Uterus (tissue), 4 donors: ENCODE results near the gene MIDN. TPM values are rescaled to one million over a fixed set of nuclear protein-coding genes. Genes with fewer than 3 reads are reported as not detected.
A peak's percentile ranks its signal among the peaks of the same experiment; 100 is the strongest.

Source experiments
- DNase-seq, 2 donors: peaks; one replicate each; pipeline ENCODE4 v3.0.0-alpha.2; 2019 to 2020
- H3K27ac ChIP-seq, 2 donors: fragments of 200-600 bp; sonication (generic); 1 replicate in 1 of 2; 2 replicates in 1 of 2; pipeline ENCODE4 v1.5.1; 2016 to 2018
- H3K27me3 ChIP-seq, 2 donors: fragments of 200-600 bp; sonication (generic); one replicate each; pipeline ENCODE4 v1.5.1; 2018 to 2019; ENCODE audit warnings: control low read depth in 1 of 2
- H3K36me3 ChIP-seq, 2 donors: fragments of 200-600 bp; sonication (generic); one replicate each; pipeline ENCODE4 v1.5.1; 2019; ENCODE audit warnings: control low read depth in 1 of 2
- H3K4me1 ChIP-seq, 2 donors: fragments of 200-600 bp; sonication (generic); one replicate each; pipeline ENCODE4 v1.5.1; 2018 to 2019; ENCODE audit warnings: control low read depth in 1 of 2
- H3K4me3 ChIP-seq, 2 donors: fragments of 200-600 bp; sonication (generic); 1 replicate in 1 of 2; 2 replicates in 1 of 2; pipeline ENCODE4 v1.5.1; 2018 to 2019; ENCODE audit warnings: mild to moderate bottlenecking in 1 of 2
- H3K9me3 ChIP-seq, 2 donors: fragments of 200-600 bp; sonication (generic); one replicate each; pipeline ENCODE4 v1.5.1; 2019; ENCODE audit warnings: control low read depth in 1 of 2
- POLR2A ChIP-seq, 2 donors: fragments of 450-650 bp; IDR thresholded peaks; one replicate each; pipeline ENCODE4 v1.6.1; 2016; ENCODE audit warnings: antibody characterized with exemption in 2 of 2, mild to moderate bottlenecking in 1 of 2, moderate library complexity in 1 of 2
- intact Hi-C: fragments of 100-400 bp; cut with DNase I; formaldehyde crosslinking; loops from one replicate; pipeline ENCODE4 v1.15.1; 2023; ENCODE audit warnings: low total_unique reads
- total RNA-seq, 4 donors: library from RNA; depleted of rRNA in 3 of 4; stranded (reverse); fragments of >200 nt in 3 of 4; gene quantifications; one replicate each; pipeline versions ENCODE4 v1.1.0 to v1.2.4, GENCODE V29; 2014 to 2023
- TF ChIP-seq, protein P1 (sequence below), 4 experiments: fragments of 200-600 bp in 2 of 4; fragments of 450-650 bp in 2 of 4; sonication (generic) in 2 of 4; IDR thresholded peaks; one replicate each; pipeline ENCODE4 v1.5.1; 2016 to 2019; ENCODE audit warnings: antibody characterized with exemption in 4 of 4, mild to moderate bottlenecking in 2 of 4, moderate library complexity in 1 of 4
- donor health status: DM: yes; HTN: yes; CAD: no.

MIDN gene
- total RNA-seq, 4 donors from 2014 or later = 0.77 to 108 (median 15.0) TPM

DNA sequence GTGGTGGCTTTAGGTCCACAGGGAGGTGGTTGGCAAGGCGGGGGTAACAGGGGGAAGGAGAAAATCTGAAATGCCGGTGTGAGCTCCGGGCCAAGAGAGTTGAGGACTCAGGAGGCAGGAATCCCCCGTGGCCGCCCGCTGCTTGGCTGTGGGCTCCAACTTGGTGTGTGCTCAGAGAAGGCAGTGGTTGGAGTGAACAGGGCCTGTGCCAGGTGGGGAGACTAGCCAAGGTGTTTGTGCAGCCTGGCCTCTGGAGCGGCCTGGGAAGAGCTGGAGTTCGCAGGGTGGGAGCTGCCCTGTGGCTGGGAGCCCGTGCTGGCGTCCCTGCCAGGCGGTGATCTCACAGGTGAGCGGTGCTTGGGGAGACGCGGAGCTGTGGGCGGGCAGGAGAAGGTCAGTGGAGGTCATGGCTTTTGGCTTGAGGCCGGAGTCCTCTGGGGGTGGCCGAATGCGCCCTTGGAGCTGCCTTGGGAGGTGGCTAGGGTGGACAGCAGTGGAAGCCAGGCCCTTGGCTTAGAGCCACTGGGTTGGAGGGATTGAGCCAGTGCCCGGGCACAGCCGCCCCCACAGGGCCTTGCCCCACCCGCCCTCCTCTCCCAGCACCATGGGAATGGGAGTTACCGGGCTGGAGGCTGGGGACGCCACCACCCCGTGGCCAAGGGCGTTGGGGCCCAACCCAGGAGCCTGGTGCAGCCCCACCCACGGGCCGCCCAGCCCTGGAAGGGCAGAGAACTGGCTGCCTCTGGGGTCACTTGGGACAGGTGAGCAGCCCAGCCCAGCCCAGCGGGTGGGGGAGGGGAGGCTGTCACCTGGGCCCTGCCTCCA is 13.6 kb downstream of the MIDN start:
- peak; percentile 89 for DNase-seq
- Histone ChIP-seq H3K27ac (peak overlapping the region; percentile 94 to 95), H3K4me1 (peaks cover 24 to 58% of the 10 kb centered on the region in 2 donors), H3K27me3 (no peaks in the 10 kb centered on the region), H3K36me3 (no peaks in the 10 kb centered on the region), H3K9me3 (no peaks in the 10 kb centered on the region), H3K4me3 (peak overlapping the region; percentile 48 to 59)
- TF ChIP-seq POLR2A (IDR thresholded peaks at IDR 0.05) = peak in 1 of 2 donors; percentile 52
- TF ChIP-seq, protein P1, sequence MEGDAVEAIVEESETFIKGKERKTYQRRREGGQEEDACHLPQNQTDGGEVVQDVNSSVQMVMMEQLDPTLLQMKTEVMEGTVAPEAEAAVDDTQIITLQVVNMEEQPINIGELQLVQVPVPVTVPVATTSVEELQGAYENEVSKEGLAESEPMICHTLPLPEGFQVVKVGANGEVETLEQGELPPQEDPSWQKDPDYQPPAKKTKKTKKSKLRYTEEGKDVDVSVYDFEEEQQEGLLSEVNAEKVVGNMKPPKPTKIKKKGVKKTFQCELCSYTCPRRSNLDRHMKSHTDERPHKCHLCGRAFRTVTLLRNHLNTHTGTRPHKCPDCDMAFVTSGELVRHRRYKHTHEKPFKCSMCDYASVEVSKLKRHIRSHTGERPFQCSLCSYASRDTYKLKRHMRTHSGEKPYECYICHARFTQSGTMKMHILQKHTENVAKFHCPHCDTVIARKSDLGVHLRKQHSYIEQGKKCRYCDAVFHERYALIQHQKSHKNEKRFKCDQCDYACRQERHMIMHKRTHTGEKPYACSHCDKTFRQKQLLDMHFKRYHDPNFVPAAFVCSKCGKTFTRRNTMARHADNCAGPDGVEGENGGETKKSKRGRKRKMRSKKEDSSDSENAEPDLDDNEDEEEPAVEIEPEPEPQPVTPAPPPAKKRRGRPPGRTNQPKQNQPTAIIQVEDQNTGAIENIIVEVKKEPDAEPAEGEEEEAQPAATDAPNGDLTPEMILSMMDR (IDR thresholded peaks at IDR 0.05) = no peak
- intact Hi-C loops = no loop called here

DNA sequence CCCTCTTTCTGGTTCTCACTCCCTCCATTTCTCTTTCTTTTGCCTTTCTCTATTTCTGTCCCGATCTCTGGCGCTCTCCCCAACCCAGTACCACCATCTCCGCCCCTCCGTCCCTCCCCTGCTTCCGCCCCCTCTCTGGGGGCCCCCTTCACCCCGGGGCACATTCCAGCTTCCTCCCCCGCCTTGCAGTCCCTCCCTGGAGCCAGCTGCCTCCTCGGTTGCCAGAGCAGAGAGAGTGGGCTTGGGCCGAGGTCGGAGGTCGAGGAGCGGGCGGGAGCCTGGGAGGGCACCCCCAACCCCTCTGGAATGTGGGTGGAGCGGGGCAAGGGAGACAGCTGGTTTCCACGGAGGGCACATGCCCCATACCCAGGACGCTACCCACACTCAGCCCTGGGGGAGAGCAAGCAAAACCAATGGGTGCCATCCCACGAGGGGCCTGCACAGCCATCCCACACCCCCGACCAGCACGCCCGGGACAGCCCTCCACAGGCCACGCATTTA is 14.3 kb downstream of the MIDN start:
- intact Hi-C loops = no loop called here
- Histone ChIP-seq H3K27me3 (no peaks in the 10 kb centered on the region), H3K27ac (peak overlapping the region; percentile 94 to 95), H3K36me3 (no peaks in the 10 kb centered on the region), H3K4me1 (peaks cover 30 to 62% of the 10 kb centered on the region in 2 donors), H3K4me3 (no peak overlapping the region), H3K9me3 (no peaks in the 10 kb centered on the region)
- peak in 1 of 2 donors; percentile 46 for DNase-seq
- TF ChIP-seq, protein P1 (IDR thresholded peaks at IDR 0.05) = no peak
- no peak for TF ChIP-seq POLR2A (IDR thresholded peaks at IDR 0.05)

DNA sequence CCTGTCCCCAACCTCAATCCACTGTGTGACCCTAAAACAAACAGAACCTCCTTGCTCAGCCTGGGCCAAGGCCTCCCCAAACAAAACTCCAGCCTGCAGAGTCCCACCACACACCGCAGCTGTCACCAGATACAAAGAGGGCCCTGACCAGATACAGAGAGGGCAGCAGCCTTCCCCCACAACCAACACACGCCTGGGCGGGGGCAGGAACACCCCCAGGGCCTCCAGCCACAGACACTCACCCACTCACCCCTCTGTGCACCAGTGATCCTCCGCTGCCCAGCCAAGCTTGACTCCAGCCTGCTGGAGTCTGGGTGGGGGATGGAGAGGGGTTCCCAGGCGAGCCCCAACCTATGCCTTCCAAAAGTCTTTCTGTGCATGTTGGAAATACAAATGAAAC is 14.8 kb downstream of the MIDN start:
- DNase-seq = no peak
- Histone ChIP-seq H3K36me3 (no peaks in the 10 kb centered on the region), H3K27ac (peak overlapping the region; percentile 94 to 95), H3K4me1 (peaks cover 35 to 65% of the 10 kb centered on the region in 2 donors), H3K4me3 (no peak overlapping the region), H3K27me3 (no peaks in the 10 kb centered on the region), H3K9me3 (no peaks in the 10 kb centered on the region)
- TF ChIP-seq POLR2A (IDR thresholded peaks at IDR 0.05) = no peak
- TF ChIP-seq, protein P1 (IDR thresholded peaks at IDR 0.05) = no peak
- intact Hi-C loops = no loop called here

DNA sequence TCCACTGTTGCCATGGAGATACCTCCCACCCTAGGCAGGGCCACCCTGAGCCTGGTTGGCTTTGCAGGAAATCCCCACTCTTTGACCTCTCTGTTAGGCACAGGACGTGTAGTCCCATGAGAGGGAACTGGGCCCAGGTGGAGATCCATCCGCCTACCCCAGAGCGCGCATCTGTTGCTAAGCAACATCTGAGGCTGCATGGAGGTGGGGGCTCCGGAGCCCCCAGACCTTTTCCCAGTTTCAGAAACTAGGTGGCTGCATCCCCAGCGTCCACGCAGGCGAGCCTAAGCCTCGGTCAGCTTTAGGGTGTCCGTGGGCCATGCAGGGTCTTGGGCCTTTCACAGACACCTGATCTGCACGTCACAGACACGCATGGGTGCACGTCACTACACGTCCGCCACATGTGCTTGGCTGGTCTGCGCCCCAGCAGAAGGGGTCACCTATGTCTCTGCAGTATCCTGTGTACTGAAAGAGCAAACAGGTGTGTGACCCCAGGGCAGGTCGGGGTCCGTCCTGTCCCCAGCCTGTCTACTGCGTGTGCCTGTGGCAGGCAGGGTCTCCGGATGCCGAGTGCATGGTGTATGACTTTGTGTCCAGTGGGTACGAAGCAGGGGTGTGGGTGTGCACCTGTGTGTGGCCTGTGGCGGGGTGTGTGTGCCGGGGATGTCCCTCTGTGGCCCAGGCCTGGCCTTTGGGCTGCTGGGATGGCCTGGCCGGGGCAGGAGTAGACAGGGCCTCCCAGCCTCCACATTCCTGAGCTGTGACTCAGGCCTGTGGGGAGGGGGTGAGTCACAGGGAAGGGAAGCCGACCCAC is 16.6 kb downstream of the MIDN start:
- peak overlapping the region; percentile 90 to 91 for H3K27ac ChIP-seq
- H3K4me1 ChIP-seq = peaks cover 32 to 56% of the 10 kb centered on the region in 2 donors
- no peaks in the 10 kb centered on the region for H3K36me3 ChIP-seq
- no peak for TF ChIP-seq POLR2A (IDR thresholded peaks at IDR 0.05)
- TF ChIP-seq, protein P1 (IDR thresholded peaks at IDR 0.05) = no peak
- no peaks in the 10 kb centered on the region for H3K9me3 ChIP-seq
- H3K27me3 ChIP-seq = no peaks in the 10 kb centered on the region
- DNase-seq = peak; percentile 85 to 88
- no peak overlapping the region for H3K4me3 ChIP-seq
- intact Hi-C loops = no loop called here
